Tibial nerve (tissue), 4 donors: ENCODE measurements around the gene TOM1L2. TPM values are rescaled to one million over a fixed set of nuclear protein-coding genes. Genes with fewer than 3 reads are reported as not detected.

Experiments used
- DNase-seq, 2 donors: peaks; one replicate each; pipeline ENCODE4 v3.0.0-alpha.2; 2019; ENCODE audit warnings: low spot score in 2 of 2
- H3K27ac ChIP-seq, 4 donors: fragments of 200-600 bp; sonication (generic) in 3 of 4; one replicate each; pipeline ENCODE4 v1.5.1; 2017 to 2019; ENCODE audit warnings: mild to moderate bottlenecking in 1 of 4
- H3K27me3 ChIP-seq, 2 donors: fragments of 200-600 bp; sonication (generic) in 1 of 2; one replicate each; pipeline versions ENCODE4 v1.5.1 to v1.6.0; 2017 to 2019
- H3K36me3 ChIP-seq, 3 donors: fragments of 200-600 bp; sonication (generic); one replicate each; pipeline ENCODE4 v1.5.1; 2018 to 2019
- H3K4me1 ChIP-seq, 4 donors: fragments of 200-600 bp; sonication (generic) in 3 of 4; one replicate each; pipeline ENCODE4 v1.5.1; 2017 to 2019
- H3K4me3 ChIP-seq, 4 donors: fragments of 200-600 bp; sonication (generic) in 3 of 4; one replicate each; pipeline ENCODE4 v1.5.1; 2017 to 2019; ENCODE audit warnings: mild to moderate bottlenecking in 1 of 4, moderate library complexity in 1 of 4
- H3K9me3 ChIP-seq, 4 donors: fragments of 200-600 bp; sonication (generic) in 3 of 4; one replicate each; pipeline ENCODE4 v1.5.1; 2017 to 2019
- EP300 ChIP-seq, 2 donors: sonication (generic); formaldehyde crosslinking; IDR thresholded peaks; one replicate each; pipeline ENCODE4 v1.6.1; 2017; ENCODE audit warnings: antibody characterized with exemption in 2 of 2, mild to moderate bottlenecking in 1 of 2
- POLR2A ChIP-seq, 2 donors: fragments of 450-650 bp; IDR thresholded peaks; one replicate each; pipeline ENCODE4 v1.6.1; 2017; ENCODE audit warnings: antibody characterized with exemption in 2 of 2, mild to moderate bottlenecking in 2 of 2, moderate library complexity in 2 of 2
- WGBS, 2 donors: methylation state at CpG; one replicate each; pipeline ENCODE4 v1.1.5; 2018; 5-methylcytosine and 5-hydroxymethylcytosine counted together
- total RNA-seq, 4 donors: library from RNA; depleted of rRNA; stranded (reverse); fragments of >200 nt; gene quantifications; one replicate each; pipeline ENCODE4 v1.1.0, GENCODE V29; 2016
- TF ChIP-seq, protein P1 (sequence below), 5 experiments: fragments of 200-600 bp in 3 of 5; fragments of 450-650 bp in 2 of 5; sonication (generic) in 3 of 5; IDR thresholded peaks; one replicate each; pipeline ENCODE4 v1.5.1; 2016 to 2019; ENCODE audit warnings: antibody characterized with exemption in 5 of 5, mild to moderate bottlenecking in 3 of 5, moderate library complexity in 2 of 5

The TOM1L2 gene
- total RNA-seq, 4 donors from 2014 or later: 83.4 to 109 (median 96.8) TPM

DNA sequence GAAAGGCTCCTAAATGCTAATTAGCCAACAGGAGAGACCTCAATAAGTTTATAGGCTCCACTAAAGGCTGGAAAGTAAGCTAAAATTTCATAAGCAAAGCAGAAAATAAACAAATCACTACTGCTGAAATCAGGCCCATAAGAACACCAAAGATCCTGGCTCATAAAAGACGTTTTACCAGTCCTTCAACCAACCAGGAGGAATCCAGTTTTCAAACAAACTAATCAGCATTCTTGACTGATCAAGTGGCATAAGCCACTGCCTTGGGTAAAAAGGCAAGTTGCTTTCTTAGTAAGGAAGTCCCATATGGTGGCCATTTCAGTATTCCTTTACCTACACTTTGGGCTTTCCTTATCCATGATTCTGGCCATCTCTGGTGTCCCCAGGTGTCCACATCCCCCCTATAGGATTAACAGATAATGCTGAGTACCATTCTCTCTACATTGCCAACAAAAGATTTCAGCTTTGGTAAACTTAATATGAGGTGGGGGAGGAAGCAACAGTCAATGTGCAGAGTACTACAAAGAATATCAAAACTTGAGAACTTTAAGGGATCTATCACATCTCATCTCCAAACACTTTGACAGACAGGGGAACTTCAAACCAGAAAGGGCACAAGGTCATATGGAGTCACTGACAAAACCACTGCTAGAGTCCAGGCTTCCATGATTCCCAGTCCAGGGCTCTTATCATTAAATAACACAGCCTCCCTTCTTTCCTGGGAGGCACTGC lies 1.3 kb downstream of the TOM1L2 start:
- no peaks in the 10 kb centered on the region for H3K9me3 ChIP-seq
- H3K27me3 ChIP-seq: no peaks in the 10 kb centered on the region
- H3K4me1 ChIP-seq: peaks cover 0 to 64% (median 24%) of the 10 kb centered on the region in 4 donors
- TF ChIP-seq, protein P1, sequence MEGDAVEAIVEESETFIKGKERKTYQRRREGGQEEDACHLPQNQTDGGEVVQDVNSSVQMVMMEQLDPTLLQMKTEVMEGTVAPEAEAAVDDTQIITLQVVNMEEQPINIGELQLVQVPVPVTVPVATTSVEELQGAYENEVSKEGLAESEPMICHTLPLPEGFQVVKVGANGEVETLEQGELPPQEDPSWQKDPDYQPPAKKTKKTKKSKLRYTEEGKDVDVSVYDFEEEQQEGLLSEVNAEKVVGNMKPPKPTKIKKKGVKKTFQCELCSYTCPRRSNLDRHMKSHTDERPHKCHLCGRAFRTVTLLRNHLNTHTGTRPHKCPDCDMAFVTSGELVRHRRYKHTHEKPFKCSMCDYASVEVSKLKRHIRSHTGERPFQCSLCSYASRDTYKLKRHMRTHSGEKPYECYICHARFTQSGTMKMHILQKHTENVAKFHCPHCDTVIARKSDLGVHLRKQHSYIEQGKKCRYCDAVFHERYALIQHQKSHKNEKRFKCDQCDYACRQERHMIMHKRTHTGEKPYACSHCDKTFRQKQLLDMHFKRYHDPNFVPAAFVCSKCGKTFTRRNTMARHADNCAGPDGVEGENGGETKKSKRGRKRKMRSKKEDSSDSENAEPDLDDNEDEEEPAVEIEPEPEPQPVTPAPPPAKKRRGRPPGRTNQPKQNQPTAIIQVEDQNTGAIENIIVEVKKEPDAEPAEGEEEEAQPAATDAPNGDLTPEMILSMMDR (IDR thresholded peaks at IDR 0.05): no peak
- TF ChIP-seq EP300 (IDR thresholded peaks at IDR 0.05) (no peak), POLR2A (IDR thresholded peaks at IDR 0.05) (no peak)
- H3K4me3 ChIP-seq: peak overlapping the region; percentile 78 to 94 (median 86)
- H3K27ac ChIP-seq: peak overlapping the region in 3 of 4 donors; percentile 87 to 97 (median 92)
- WGBS, 2 donors: 10 to 17% methylated on average over 1 of the region's 1 CpG
- DNase-seq: no peak
- no peaks in the 10 kb centered on the region for H3K36me3 ChIP-seq

DNA sequence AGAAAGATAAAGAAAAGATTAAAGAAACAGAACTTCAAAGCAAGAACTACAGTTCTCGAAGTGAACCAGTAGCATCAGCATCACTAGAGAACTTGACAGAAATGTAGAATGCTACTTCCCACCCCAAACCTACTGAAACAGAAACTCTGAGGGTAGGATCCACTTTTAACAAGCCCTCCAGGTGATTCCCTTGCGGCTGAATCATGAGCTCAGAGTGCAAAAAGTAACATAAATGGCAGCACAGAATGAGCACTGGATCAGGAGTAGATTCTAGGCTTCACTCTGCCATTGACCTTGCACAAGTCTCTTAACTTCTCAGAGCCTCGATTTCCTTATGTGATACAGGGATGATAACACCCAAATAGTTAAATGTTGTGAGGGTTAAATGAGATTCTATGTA lies 5.8 kb downstream of the TOM1L2 start:
- no peaks in the 10 kb centered on the region for H3K27me3 ChIP-seq
- H3K9me3 ChIP-seq: no peaks in the 10 kb centered on the region
- H3K4me1 ChIP-seq: peaks cover 0 to 83% (median 31%) of the 10 kb centered on the region in 4 donors
- DNase-seq: no peak
- peak overlapping the region in 2 of 4 donors; percentile 1 to 65 for H3K27ac ChIP-seq
- H3K4me3 ChIP-seq: no peak overlapping the region
- TF ChIP-seq EP300 (IDR thresholded peaks at IDR 0.05): no peak
- no peak for TF ChIP-seq POLR2A (IDR thresholded peaks at IDR 0.05)
- TF ChIP-seq, protein P1 (IDR thresholded peaks at IDR 0.05): no peak
- H3K36me3 ChIP-seq: no peaks in the 10 kb centered on the region
- 79 to 81% methylated on average over 3 of the region's 3 CpGs for WGBS, 2 donors

DNA sequence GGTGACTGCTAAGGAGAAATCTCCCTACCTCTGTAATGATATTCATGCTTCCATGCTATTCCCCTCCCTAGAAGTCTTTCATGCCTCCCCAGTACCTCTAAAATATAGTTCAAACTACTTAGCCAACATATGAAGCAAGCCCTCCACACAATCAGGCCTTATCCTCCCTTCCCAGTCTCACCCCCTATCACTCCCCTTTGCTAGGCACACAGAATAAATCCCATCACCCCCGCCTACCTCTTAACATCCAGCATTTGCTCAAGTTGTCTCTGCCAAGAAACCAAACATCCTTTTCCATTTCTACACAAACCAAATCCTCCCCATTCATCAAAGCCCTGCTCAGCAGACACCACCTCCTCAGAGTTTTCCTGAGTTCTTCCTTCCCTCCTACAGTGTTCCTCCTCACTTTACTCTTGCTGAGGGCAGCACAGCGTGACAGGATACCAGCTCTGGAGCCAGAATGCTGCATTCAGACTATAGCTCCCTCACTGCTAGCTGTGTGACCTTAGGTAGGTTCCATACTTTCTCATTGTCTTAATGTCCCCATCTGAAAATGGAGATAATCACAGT lies 7.0 kb downstream of the TOM1L2 start:
- DNase-seq: no peak
- WGBS, 2 donors: 67 to 69% methylated on average over 2 of the region's 2 CpGs
- Histone ChIP-seq H3K27ac (peak overlapping the region in 1 of 4 donors; percentile 41), H3K4me1 (peaks cover 0 to 80% (median 24%) of the 10 kb centered on the region in 4 donors), H3K4me3 (no peak overlapping the region), H3K36me3 (no peaks in the 10 kb centered on the region), H3K9me3 (no peaks in the 10 kb centered on the region), H3K27me3 (no peaks in the 10 kb centered on the region)
- TF ChIP-seq, protein P1 (IDR thresholded peaks at IDR 0.05): no peak
- TF ChIP-seq EP300 (IDR thresholded peaks at IDR 0.05) (no peak), POLR2A (IDR thresholded peaks at IDR 0.05) (no peak)

DNA sequence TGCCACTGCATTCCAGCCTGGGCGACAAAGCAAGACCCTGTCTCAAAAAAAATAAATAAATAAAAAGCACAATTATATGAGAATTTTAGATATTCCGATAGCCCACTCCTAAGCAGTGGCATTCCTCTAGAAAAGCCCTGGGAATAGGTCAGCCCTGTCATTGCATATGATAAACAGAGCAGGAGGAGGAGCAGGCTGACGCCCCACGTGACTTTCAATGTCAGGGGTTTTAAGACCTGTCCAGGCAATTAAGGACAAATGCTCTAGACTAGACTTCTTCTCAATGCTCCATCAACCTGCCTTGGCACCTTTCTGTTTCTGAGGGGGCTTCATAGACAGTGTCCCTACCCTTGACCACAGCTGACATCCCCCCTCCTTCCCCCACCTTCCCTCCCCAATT lies 7.5 kb downstream of the TOM1L2 start:
- H3K4me3 ChIP-seq: no peak overlapping the region
- H3K4me1 ChIP-seq: peaks cover 0 to 80% (median 23%) of the 10 kb centered on the region in 4 donors
- no peaks in the 10 kb centered on the region for H3K36me3 ChIP-seq
- DNase-seq: no peak
- no peaks in the 10 kb centered on the region for H3K9me3 ChIP-seq
- peak overlapping the region in 2 of 4 donors; percentile 41 to 46 for H3K27ac ChIP-seq
- WGBS, 2 donors: 62 to 64% methylated on average over 4 of the region's 4 CpGs
- TF ChIP-seq EP300 (IDR thresholded peaks at IDR 0.05) (no peak), POLR2A (IDR thresholded peaks at IDR 0.05) (no peak)
- TF ChIP-seq, protein P1 (IDR thresholded peaks at IDR 0.05): no peak
- H3K27me3 ChIP-seq: no peaks in the 10 kb centered on the region
